GM23248 (cell line): ENCODE results near the gene ATP6V1B1.

Experiments
- EZH2 ChIP-seq: fragments of 200-600 bp; sonication (generic); IDR thresholded peaks from 2 replicates; pipeline ENCODE4 v1.6.1; 2018; ENCODE audit warnings: antibody characterized with exemption, mild to moderate bottlenecking; ENCODE audit not compliant: insufficient read depth, poor library complexity, severe bottlenecking
- EZH2phosphoT487 ChIP-seq: fragments of 200-600 bp; sonication (generic); IDR thresholded peaks from 2 replicates; pipeline ENCODE4 v1.6.1; 2018; ENCODE audit warnings: antibody characterized with exemption, moderate library complexity, mild to moderate bottlenecking, low read depth; ENCODE audit not compliant: insufficient read depth

DNA sequence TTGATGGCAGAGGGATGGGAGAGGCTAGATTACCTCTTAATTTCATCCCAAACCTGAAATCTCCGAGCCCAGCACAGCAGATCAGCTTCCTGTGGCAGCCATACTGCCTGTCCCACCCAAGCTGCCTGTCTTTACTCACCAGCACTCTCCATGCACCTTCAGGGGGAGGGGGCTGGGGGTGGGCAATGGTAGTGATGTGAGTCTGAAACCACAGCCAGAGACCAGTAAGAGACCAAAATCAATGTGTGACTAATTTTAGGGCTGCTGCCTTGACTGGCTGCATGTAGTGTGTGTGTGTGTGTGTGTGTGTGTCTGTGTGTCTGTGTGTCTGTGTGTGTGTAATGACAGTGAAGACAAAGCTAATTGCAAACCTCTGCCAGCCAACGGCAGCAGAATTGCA lies 70.6 kb downstream of the ATP6V1B1 start:
- TF ChIP-seq EZH2, result no peak
- TF ChIP-seq EZH2phosphoT487, result no peak
